Calu3 (cell line): ENCODE measurements around the gene EFHD2. TPM values are rescaled to one million over a fixed set of nuclear protein-coding genes. Genes with fewer than 3 reads are reported as not detected.

Experiments
- BruUV-seq: library from RNA; stranded (reverse); fragments of 400-500 nt; replicated peaks from 2 replicates; lab custom pipeline; 2021; lab: Mats Ljungman, UMichigan
- CTCF ChIA-PET: fragments of 300-600 bp; sonication (Branson Sonifier 250); formaldehyde crosslinking; loops from one replicate; lab custom pipeline; 2022; ENCODE audit warnings: antibody characterized with exemption; lab: Charles Lee
- DNase-seq: peaks from one replicate; pipeline ENCODE4 v3.0.0; 2022
- H3K27ac Mint-ChIP-seq: one replicate; pipeline ENCODE4 v1.8.0; 2022; ENCODE audit warnings: mixed read lengths; ENCODE audit not compliant: unreplicated experiment
- H3K27me3 Mint-ChIP-seq: one replicate; pipeline ENCODE4 v1.8.0; 2022; ENCODE audit warnings: mixed read lengths; ENCODE audit not compliant: unreplicated experiment
- H3K36me3 Mint-ChIP-seq: one replicate; pipeline ENCODE4 v1.8.0; 2022; ENCODE audit warnings: mild to moderate bottlenecking, moderate library complexity, mixed read lengths; ENCODE audit not compliant: insufficient read depth, unreplicated experiment
- H3K4me1 Mint-ChIP-seq: one replicate; pipeline ENCODE4 v1.8.0; 2022; ENCODE audit warnings: mild to moderate bottlenecking, low read depth, mixed read lengths; ENCODE audit not compliant: unreplicated experiment
- H3K4me3 Mint-ChIP-seq: one replicate; pipeline ENCODE4 v1.8.0; 2022; ENCODE audit warnings: mild to moderate bottlenecking, low read depth, moderate library complexity, mixed read lengths; ENCODE audit not compliant: unreplicated experiment
- H3K9me3 Mint-ChIP-seq: one replicate; pipeline ENCODE4 v1.8.0; 2022; ENCODE audit warnings: low read depth, mixed read lengths; ENCODE audit not compliant: unreplicated experiment
- CTCF ChIP-seq: fragments of 200-600 bp; IDR thresholded peaks from one replicate; pipeline ENCODE4 v1.8.0; 2022; ENCODE audit warnings: antibody characterized with exemption; ENCODE audit not compliant: unreplicated experiment
- intact Hi-C: fragments of 100-400 bp; cut with micrococcal nuclease; formaldehyde crosslinking; loops from one replicate; pipeline ENCODE4 v1.10.0; 2022; ENCODE audit not compliant: unreplicated experiment
- total RNA-seq: library from RNA; stranded (reverse); gene quantifications from 2 replicates; pipeline ENCODE4 v1.2.3, GENCODE V29; 2022

EFHD2 gene
- total RNA-seq, 1 experiment from 2014 or later = 51.0 TPM

- no peak overlapping the region for H3K27ac Mint-ChIP-seq
- intact Hi-C loops = no loop called here
- peaks cover 37% of the 10 kb centered on the region for H3K27me3 Mint-ChIP-seq
- no peak for TF ChIP-seq CTCF
- no peaks in the 10 kb centered on the region for H3K36me3 Mint-ChIP-seq
- no peak overlapping the region for H3K4me3 Mint-ChIP-seq
- BruUV-seq = no TSS peak
- H3K9me3 Mint-ChIP-seq = no peaks in the 10 kb centered on the region
- CTCF ChIA-PET = no interaction called here
- no peak for DNase-seq
- no peaks in the 10 kb centered on the region for H3K4me1 Mint-ChIP-seq
These were observed 27.9 kb upstream of the EFHD2 start for GRCh38 chr1:15381805-15382204.

GRCh38 chr1:15382601-15383518 lies 26.8 kb upstream of the EFHD2 start:
- Mint-ChIP-seq H3K27ac (no peak overlapping the region), H3K4me3 (no peak overlapping the region), H3K9me3 (no peaks in the 10 kb centered on the region), H3K36me3 (no peaks in the 10 kb centered on the region), H3K4me1 (no peaks in the 10 kb centered on the region), H3K27me3 (peaks cover 42% of the 10 kb centered on the region)
- intact Hi-C loops = no loop called here
- TF ChIP-seq CTCF = no peak
- DNase-seq = no peak
- CTCF ChIA-PET = no interaction called here
- BruUV-seq = no TSS peak

GRCh38 chr1:15383810-15384209 lies 25.9 kb upstream of the EFHD2 start:
- intact Hi-C loops = no loop called here
- Mint-ChIP-seq H3K27ac (no peak overlapping the region), H3K9me3 (no peaks in the 10 kb centered on the region), H3K4me1 (no peaks in the 10 kb centered on the region), H3K4me3 (no peak overlapping the region), H3K36me3 (no peaks in the 10 kb centered on the region), H3K27me3 (peaks cover 42% of the 10 kb centered on the region)
- DNase-seq = no peak
- CTCF ChIA-PET = interaction anchor here (0.6 kb wide), 1 partner anchor 17 kb away, joined by 3 read pairs; no protein-coding TSS in a partner anchor
- BruUV-seq = no TSS peak
- no peak for TF ChIP-seq CTCF

- no TSS peak for BruUV-seq
- H3K4me3 Mint-ChIP-seq = no peak overlapping the region
- TF ChIP-seq CTCF = no peak
- no peak for DNase-seq
- H3K36me3 Mint-ChIP-seq = no peaks in the 10 kb centered on the region
- no peak overlapping the region for H3K27ac Mint-ChIP-seq
- H3K4me1 Mint-ChIP-seq = no peaks in the 10 kb centered on the region
- H3K9me3 Mint-ChIP-seq = no peaks in the 10 kb centered on the region
- intact Hi-C loops = no loop called here
- H3K27me3 Mint-ChIP-seq = peaks cover 42% of the 10 kb centered on the region
- CTCF ChIA-PET = interaction anchor here (0.6 kb wide), 1 partner anchor 17 kb away, joined by 3 read pairs; no protein-coding TSS in a partner anchor
These were observed 25.3 kb upstream of the EFHD2 start for GRCh38 chr1:15384301-15384901.
